ENCODE data around the gene SPAG9. TPM values are rescaled to one million over a fixed set of nuclear protein-coding genes. Genes with fewer than 3 reads are reported as not detected.

SPAG9 gene
- total RNA-seq, 4 donors from 2014 or later = 81.2 to 99.9 (median 89.9) TPM

DNA sequence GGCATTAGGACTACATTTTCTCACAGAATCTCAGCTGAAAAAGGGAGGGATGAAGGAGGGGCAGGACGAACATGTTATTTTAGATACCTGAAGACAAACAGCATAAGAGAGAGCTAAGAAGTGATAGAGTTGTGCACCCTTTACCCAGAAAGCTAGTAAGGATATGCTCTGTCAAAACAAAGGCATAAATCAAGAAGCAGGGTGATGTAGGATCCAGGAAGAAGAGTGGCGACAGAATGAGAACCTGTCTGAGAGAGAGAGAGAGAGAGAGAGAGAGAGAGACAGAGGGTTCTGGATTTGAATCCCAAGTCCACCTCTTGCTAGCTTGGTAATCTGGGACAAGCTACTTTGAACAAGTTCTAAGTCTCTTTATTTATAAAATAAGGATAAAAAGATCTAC is 103.4 kb downstream of the SPAG9 start:
- Histone ChIP-seq H3K36me3 (peaks cover 20 to 87% (median 65%) of the 10 kb centered on the region in 4 donors), H3K4me1 (peaks cover 0 to 18% (median 10%) of the 10 kb centered on the region in 4 donors), H3K27me3 (no peaks in the 10 kb centered on the region), H3K27ac (replicated peaks in 1 of 4) (no peak overlapping the region), H3K4me3 (no peak overlapping the region), H3K9me3 (no peaks in the 10 kb centered on the region)
- no peak for TF ChIP-seq EP300 (IDR thresholded peaks at IDR 0.05)
- no peak for TF ChIP-seq POLR2A (IDR thresholded peaks at IDR 0.05; ENCODE audit: low read depth)
- TF ChIP-seq POLR2AphosphoS5 (IDR thresholded peaks at IDR 0.05) = no peak
- TF ChIP-seq CTCF (IDR thresholded peaks at IDR 0.05) = no peak
- DNase-seq (ENCODE audit: extremely low spot score) = no peak
- 83% methylated on average over 2 of the region's 2 CpGs for WGBS
- intact Hi-C loops (cut with DNase I) = no loop called here

GRCh38 chr17:51016099-51016498 is 104.6 kb downstream of the SPAG9 start:
- Histone ChIP-seq H3K4me3 (no peak overlapping the region), H3K27ac (replicated peaks in 1 of 4) (no peak overlapping the region), H3K36me3 (peaks cover 19 to 93% (median 67%) of the 10 kb centered on the region in 4 donors), H3K4me1 (peaks cover 0 to 18% (median 10%) of the 10 kb centered on the region in 4 donors), H3K27me3 (no peaks in the 10 kb centered on the region), H3K9me3 (no peaks in the 10 kb centered on the region)
- TF ChIP-seq POLR2A (IDR thresholded peaks at IDR 0.05; ENCODE audit: low read depth) = no peak
- no peak for TF ChIP-seq CTCF (IDR thresholded peaks at IDR 0.05)
- no peak for TF ChIP-seq POLR2AphosphoS5 (IDR thresholded peaks at IDR 0.05)
- DNase-seq (ENCODE audit: extremely low spot score) = no peak
- 63% methylated on average over 1 of the region's 1 CpG for WGBS
- intact Hi-C loops (cut with DNase I) = no loop called here

- Histone ChIP-seq H3K9me3 (no peaks in the 10 kb centered on the region), H3K4me1 (peaks cover 0 to 18% (median 10%) of the 10 kb centered on the region in 4 donors), H3K4me3 (no peak overlapping the region), H3K36me3 (peaks cover 13 to 93% (median 65%) of the 10 kb centered on the region in 4 donors), H3K27ac (replicated peaks in 1 of 4) (peak overlapping the region in 1 of 4 donors; percentile 19), H3K27me3 (no peaks in the 10 kb centered on the region)
- WGBS = 32% methylated on average over 1 of the region's 1 CpG
- TF ChIP-seq POLR2AphosphoS5 (IDR thresholded peaks at IDR 0.05) (no peak), CTCF (IDR thresholded peaks at IDR 0.05) (no peak), POLR2A (IDR thresholded peaks at IDR 0.05; ENCODE audit: low read depth) (no peak), EP300 (IDR thresholded peaks at IDR 0.05) (no peak)
- intact Hi-C loops (cut with DNase I) = no loop called here
- no peak for DNase-seq (ENCODE audit: extremely low spot score)
Measured at GRCh38 chr17:51015145-51015558, 105.5 kb downstream of the SPAG9 start.

DNA sequence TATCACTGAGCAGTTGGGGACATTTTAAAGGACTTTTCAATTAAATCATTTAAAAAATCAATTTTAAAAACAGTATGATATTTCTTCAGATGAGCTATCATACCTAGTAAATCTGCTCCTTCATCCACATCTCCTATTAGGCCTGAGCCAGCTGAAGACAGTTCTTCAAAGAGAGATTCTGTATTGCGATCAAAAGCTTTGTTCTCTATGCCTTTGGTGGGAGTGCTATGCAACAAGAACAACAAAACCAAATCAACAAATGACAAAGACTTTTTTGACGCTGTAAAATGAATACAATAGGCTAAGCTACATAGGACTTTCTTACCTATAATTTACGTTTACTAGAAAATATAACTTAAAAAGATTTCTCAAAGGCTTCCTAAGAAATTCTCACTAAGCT is 106.5 kb downstream of the SPAG9 start:
- Histone ChIP-seq H3K27ac (replicated peaks in 1 of 4) (no peak overlapping the region), H3K4me3 (no peak overlapping the region), H3K4me1 (peaks cover 0 to 18% (median 10%) of the 10 kb centered on the region in 4 donors), H3K27me3 (no peaks in the 10 kb centered on the region), H3K9me3 (no peaks in the 10 kb centered on the region), H3K36me3 (peaks cover 9 to 84% (median 58%) of the 10 kb centered on the region in 4 donors)
- 93% methylated on average over 3 of the region's 3 CpGs for WGBS
- TF ChIP-seq POLR2AphosphoS5 (IDR thresholded peaks at IDR 0.05) (no peak), EP300 (IDR thresholded peaks at IDR 0.05) (no peak), CTCF (IDR thresholded peaks at IDR 0.05) (no peak), POLR2A (IDR thresholded peaks at IDR 0.05; ENCODE audit: low read depth) (no peak)
- DNase-seq (ENCODE audit: extremely low spot score) = no peak
- intact Hi-C loops (cut with DNase I) = no loop called here

GRCh38 chr17:51013322-51013721 is 107.3 kb downstream of the SPAG9 start:
- Histone ChIP-seq H3K27ac (replicated peaks in 1 of 4) (no peak overlapping the region), H3K36me3 (peaks cover 3 to 76% (median 50%) of the 10 kb centered on the region in 4 donors), H3K4me3 (no peak overlapping the region), H3K27me3 (no peaks in the 10 kb centered on the region), H3K9me3 (no peaks in the 10 kb centered on the region), H3K4me1 (peaks cover 0 to 18% (median 10%) of the 10 kb centered on the region in 4 donors)
- no peak for TF ChIP-seq POLR2AphosphoS5 (IDR thresholded peaks at IDR 0.05)
- no peak for TF ChIP-seq CTCF (IDR thresholded peaks at IDR 0.05)
- TF ChIP-seq POLR2A (IDR thresholded peaks at IDR 0.05; ENCODE audit: low read depth) = no peak
- no peak for TF ChIP-seq EP300 (IDR thresholded peaks at IDR 0.05)
- 100% methylated on average over 2 of the region's 2 CpGs for WGBS
- DNase-seq (ENCODE audit: extremely low spot score) = no peak
- intact Hi-C loops (cut with DNase I) = no loop called here
